ENCODE data around the gene TECTA.

DNA sequence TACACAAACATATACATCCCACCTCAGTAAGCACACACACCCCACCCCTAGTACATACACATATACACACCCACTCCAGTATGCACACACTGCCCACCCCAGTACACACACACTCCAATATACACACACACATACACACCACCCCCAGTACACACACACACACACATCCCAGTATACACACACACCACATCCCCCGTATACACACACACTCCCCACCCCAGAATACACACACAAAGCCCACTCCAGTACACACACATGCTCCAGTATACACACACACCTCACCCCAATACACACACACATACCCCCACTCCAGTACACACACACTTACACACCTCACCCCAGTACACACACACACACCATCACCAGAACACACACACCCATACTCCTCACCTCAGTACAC is 7.4 kb downstream of the TECTA start:
- TF ChIP-seq CTCF (IDR thresholded peaks at IDR 0.05) (no peak), POLR2AphosphoS5 (IDR thresholded peaks at IDR 0.05) (no peak), EP300 (IDR thresholded peaks at IDR 0.05) (no peak), POLR2A (IDR thresholded peaks at IDR 0.05) (no peak)
